GM12878 (cell line): ENCODE measurements around the gene SCAANT1. TPM values are rescaled to one million over a fixed set of nuclear protein-coding genes. Genes with fewer than 3 reads are reported as not detected.

Source experiments
- ATAC-seq: fragments of 200-7000 bp; cut with Tn5 transposase; 3 replicates; pipeline ENCODE4 v1.9.1; 2020; ENCODE audit warnings: mild to moderate bottlenecking, moderate library complexity
- BruUV-seq: library from RNA; stranded (reverse); fragments of 400-500 nt; replicated peaks from 2 replicates; lab custom pipeline; 2021; lab: Mats Ljungman, UMichigan
- CTCF ChIA-PET: fragments of 300-600 bp; sonication (Branson Sonifier 250); formaldehyde crosslinking; extraction: SDS; loops from one replicate; lab custom pipeline; 2021; ENCODE audit warnings: inconsistent platforms; lab: Yijun Ruan, JAX
- POLR2A ChIA-PET: fragments of 350-600 bp; formaldehyde crosslinking; extraction: SDS; loops from one replicate; lab custom pipeline; 2021; ENCODE audit warnings: inconsistent platforms; lab: Charles Lee
- RAD21 ChIA-PET: fragments of 300-600 bp; sonication (Branson Sonifier 250); formaldehyde crosslinking; loops from one replicate; lab custom pipeline; 2023; ENCODE audit warnings: antibody characterized with exemption; ENCODE audit not compliant: unreplicated experiment; lab: Charles Lee
- SMC1A ChIA-PET: fragments of 300-600 bp; sonication (Branson Sonifier 250); formaldehyde crosslinking; loops from one replicate; lab custom pipeline; 2023; ENCODE audit not compliant: unreplicated experiment, uncharacterized antibody; lab: Charles Lee
- DNase-seq: peaks from one replicate; pipeline ENCODE4 v3.0.0-alpha.2; 2011; ENCODE audit warnings: low read depth, low spot score
- FAIRE-seq: peaks from 3 replicates; lab custom pipeline; 2011; peaks lifted over from hg19 to GRCh38; lab: Jason Lieb, UNC
- H2AFZ ChIP-seq: 2 replicates; pipeline ENCODE4 v1.6.0; 2011; ENCODE audit warnings: low read depth, low read length, control low read depth; ENCODE audit not compliant: control insufficient read depth
- H3K27ac ChIP-seq: 2 replicates; pipeline ENCODE4 v1.5.1; 2011; ENCODE audit warnings: control low read depth; ENCODE audit not compliant: control insufficient read depth, insufficient read depth
- H3K27me3 ChIP-seq, 2 experiments: replicated peaks in 1 of 2; 2 replicates each; pipeline versions ENCODE4 v1.6.0 to v1.6.1; 2011; ENCODE audit warnings: low read length in 1 of 2; ENCODE audit not compliant: control insufficient read depth in 2 of 2, insufficient read depth in 2 of 2
- H3K36me3 ChIP-seq, 2 experiments: 2 replicates each; pipeline ENCODE4 v1.5.1; 2011; ENCODE audit warnings: low read length in 1 of 2; ENCODE audit not compliant: control insufficient read depth in 2 of 2, insufficient read depth in 2 of 2
- H3K4me1 ChIP-seq: 2 replicates; pipeline ENCODE4 v1.6.1; 2011; ENCODE audit warnings: mild to moderate bottlenecking, low read length, moderate library complexity, mixed read lengths; ENCODE audit not compliant: control insufficient read depth, insufficient read depth
- H3K4me2 ChIP-seq: 2 replicates; pipeline ENCODE4 v1.6.0; 2011; ENCODE audit warnings: control low read depth; ENCODE audit not compliant: control insufficient read depth, insufficient read depth
- H3K4me3 ChIP-seq: fragments of 200-600 bp; sonication (generic); 2 replicates; pipeline ENCODE4 v1.5.1; 2016
- H3K79me2 ChIP-seq: 2 replicates; pipeline ENCODE4 v1.6.0; 2011; ENCODE audit warnings: low read length; ENCODE audit not compliant: control insufficient read depth, insufficient read depth
- H3K9ac ChIP-seq: 2 replicates; pipeline ENCODE4 v1.8.0; 2011; ENCODE audit warnings: low read length, control low read depth, mixed read lengths; ENCODE audit not compliant: control insufficient read depth, insufficient read depth
- H3K9me3 ChIP-seq: replicated peaks from 3 replicates; pipeline ENCODE4 v1.5.1; 2011; ENCODE audit warnings: mild to moderate bottlenecking, low read length; ENCODE audit not compliant: control insufficient read depth, insufficient read depth
- H4K20me1 ChIP-seq: 2 replicates; pipeline ENCODE4 v1.6.0; 2011; ENCODE audit not compliant: control insufficient read depth, insufficient read depth
- CHD2 ChIP-seq: IDR thresholded peaks from 2 replicates; pipeline ENCODE4 v1.6.1; 2011; ENCODE audit warnings: low read depth, low read length, improper control_type of control experiment, borderline replicate concordance
- EED ChIP-seq: sonication (generic); IDR thresholded peaks from 2 replicates; pipeline ENCODE4 v1.6.1; 2016; ENCODE audit warnings: antibody characterized with exemption, low read depth
- HDGF ChIP-seq: fragments of 450-650 bp; IDR thresholded peaks from 2 replicates; pipeline ENCODE4 v1.6.1; 2016; ENCODE audit warnings: antibody characterized with exemption
- MEF2A ChIP-seq: IDR thresholded peaks from 2 replicates; pipeline ENCODE4 v1.6.1; 2011; ENCODE audit warnings: low read depth, mild to moderate bottlenecking, low read length, moderate library complexity; ENCODE audit not compliant: insufficient read depth
- MYC ChIP-seq: IDR thresholded peaks from 2 replicates; pipeline ENCODE4 v1.6.1; 2011; ENCODE audit warnings: mild to moderate bottlenecking, low read length, moderate library complexity, inconsistent platforms; ENCODE audit not compliant: insufficient read depth, insufficient replicate concordance, insufficient read length, severe bottlenecking
- NR2C2 ChIP-seq: IDR thresholded peaks from 2 replicates; pipeline ENCODE4 v1.6.1; 2011; ENCODE audit warnings: borderline replicate concordance, low read depth; ENCODE audit not compliant: control insufficient read depth, insufficient read length
- NR2F1 ChIP-seq: fragments of 450-650 bp; conservative IDR thresholded peaks from 2 replicates; pipeline ENCODE4 v1.6.1; 2017; ENCODE audit warnings: mild to moderate bottlenecking
- PAX8 ChIP-seq: fragments of 450-650 bp; IDR thresholded peaks from 2 replicates; pipeline ENCODE4 v1.6.1; 2017; ENCODE audit warnings: mild to moderate bottlenecking, moderate library complexity
- RFX5 ChIP-seq: IDR thresholded peaks from 2 replicates; pipeline ENCODE4 v1.6.1; 2011; ENCODE audit warnings: low read depth, low read length, improper control_type of control experiment
- SMARCA5 ChIP-seq: fragments of 450-650 bp; IDR thresholded peaks from 2 replicates; pipeline ENCODE4 v1.6.1; 2017; ENCODE audit warnings: mild to moderate bottlenecking
- WGBS: methylation state at CpG from one replicate; pipeline ENCODE4 v1.1.6; 2016; ENCODE audit warnings: low lambda C conversion rate; ENCODE audit not compliant: insufficient replicate concordance, insufficient coverage; ENCODE audit errors: missing lambda C conversion rate; 5-methylcytosine and 5-hydroxymethylcytosine counted together
- in situ Hi-C: fragments of 300-500 bp; cut with MboI; formaldehyde crosslinking; loops from 9 replicates; pipeline ENCODE4 v1.14.3; 2018; ENCODE audit warnings: mixed read lengths
- intact Hi-C: fragments of 100-400 bp; cut with micrococcal nuclease; formaldehyde crosslinking; loops from one replicate; pipeline ENCODE4 v1.14.2; 2022; ENCODE audit not compliant: unreplicated experiment
- polyA plus RNA-seq, 11 experiments: library from polyadenylated mRNA; depleted of rRNA in 4 of 11; unstranded in 6 of 11; stranded (reverse) in 5 of 11; fragments of >200 nt; fragmentation: Nextera tagmentation in 4 of 11; fragmentation: Illumina TruSeq in 1 of 11; extraction: Ambion mirVana in 4 of 11; extraction: Trizol in 1 of 11; gene quantifications; 1 replicate in 1 of 11; 2 replicates in 10 of 11; pipeline versions ENCODE4 v1.2.1 to v1.2.3, GENCODE V29; 2011 to 2016; ENCODE audit warnings: inconsistent platforms in 2 of 11, missing spikeins in 2 of 11, low read depth in 1 of 11
- total RNA-seq, 4 experiments: library from RNA; depleted of rRNA in 3 of 4; stranded (reverse); fragments of >200 nt in 3 of 4; fragmentation: Illumina TruSeq in 1 of 4; extraction: Trizol in 1 of 4; gene quantifications; 2 replicates each; pipeline versions ENCODE4 v1.2.1 to v1.2.3, GENCODE V29; 2013 to 2021
- TF ChIP-seq, protein P1 (sequence below): IDR thresholded peaks from 2 replicates; pipeline ENCODE4 v1.6.1; 2011; ENCODE audit warnings: borderline replicate concordance, low read depth, mild to moderate bottlenecking, moderate library complexity, mixed read lengths, low read length; ENCODE audit not compliant: insufficient read depth; ENCODE audit errors: extremely low read length
- TF ChIP-seq, protein P2 (sequence below): IDR thresholded peaks from 2 replicates; pipeline ENCODE4 v1.6.1; 2011; ENCODE audit warnings: low read depth, low read length, improper control_type of control experiment, borderline replicate concordance
- TF ChIP-seq, protein P3 (sequence below): fragments of 450-650 bp; formaldehyde crosslinking; IDR thresholded peaks from 2 replicates; pipeline ENCODE4 v1.4.0; 2020; ENCODE audit warnings: mild to moderate bottlenecking, moderate library complexity
- TF ChIP-seq, protein P4 (sequence below): fragments of 150-350 bp; IDR thresholded peaks from 2 replicates; pipeline ENCODE4 v1.6.1; 2014; ENCODE audit warnings: mild to moderate bottlenecking, low read depth, low read length

Gene SCAANT1
- total and polyA plus RNA-seq, 10 of the 15 experiments (the other 5 are each of a cell fraction or from before 2014, with no cell fraction given), result 0.60 to 1.7 (median 0.95) TPM; not detected in 6

DNA sequence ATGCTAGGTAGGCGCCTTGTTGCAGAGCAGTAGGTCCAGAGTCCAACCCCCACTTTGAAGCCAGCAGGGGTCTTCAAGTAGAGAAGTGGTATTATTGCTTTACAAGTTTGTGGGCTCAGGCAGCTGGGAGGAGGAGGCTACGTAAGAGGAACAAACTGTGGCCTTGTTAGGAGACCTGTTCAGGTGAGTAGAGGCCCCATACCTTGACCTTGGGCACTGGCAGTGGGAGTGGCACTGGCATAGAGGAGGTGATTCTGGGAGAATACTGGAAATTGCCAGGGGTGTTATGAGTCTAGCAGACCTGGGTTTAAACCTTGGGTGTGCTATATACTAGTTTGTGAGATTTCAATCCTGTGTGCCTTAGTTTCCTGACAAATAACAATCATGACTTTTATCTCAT is 34.6 kb upstream of the SCAANT1 start (continued):
- TF ChIP-seq NR2C2, result no peak
- no peak for TF ChIP-seq MYC
- TF ChIP-seq, protein P1, sequence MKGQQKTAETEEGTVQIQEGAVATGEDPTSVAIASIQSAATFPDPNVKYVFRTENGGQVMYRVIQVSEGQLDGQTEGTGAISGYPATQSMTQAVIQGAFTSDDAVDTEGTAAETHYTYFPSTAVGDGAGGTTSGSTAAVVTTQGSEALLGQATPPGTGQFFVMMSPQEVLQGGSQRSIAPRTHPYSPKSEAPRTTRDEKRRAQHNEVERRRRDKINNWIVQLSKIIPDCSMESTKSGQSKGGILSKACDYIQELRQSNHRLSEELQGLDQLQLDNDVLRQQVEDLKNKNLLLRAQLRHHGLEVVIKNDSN, result no peak

DNA sequence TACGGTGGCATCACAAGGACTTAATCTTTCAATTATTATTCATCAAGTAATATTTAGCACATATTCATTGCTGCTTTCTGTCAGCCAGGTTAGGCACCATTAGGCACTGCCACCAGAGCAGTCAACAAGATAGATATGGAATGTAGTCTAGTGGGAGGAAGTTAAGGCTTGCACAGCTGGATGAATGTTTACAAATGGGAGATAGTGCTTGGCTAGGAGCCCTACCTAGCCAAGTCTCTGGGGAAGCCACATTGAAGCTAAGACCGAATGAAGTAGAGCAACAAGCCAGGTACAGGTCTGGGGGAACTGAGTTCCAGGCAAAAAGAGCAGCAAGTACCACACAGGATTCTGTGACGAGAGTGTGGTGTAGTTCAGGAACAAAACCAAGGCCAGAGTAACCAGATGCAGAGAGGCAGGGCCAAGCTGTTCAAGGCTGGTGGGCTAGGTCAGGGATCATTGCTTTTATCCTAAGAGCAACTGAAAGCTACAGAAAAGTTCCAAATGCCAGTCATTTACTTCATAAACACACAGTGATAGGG is 33.4 kb upstream of the SCAANT1 start:
- Histone ChIP-seq H3K79me2 (peaks cover 6% of the 10 kb centered on the region), H3K4me2 (no peak overlapping the region), H2AFZ (no peak overlapping the region), H3K27me3 (no peaks in the 10 kb centered on the region), H3K9ac (no peak overlapping the region), H3K9me3 (no peaks in the 10 kb centered on the region), H3K36me3 (peaks cover 2 to 3% of the 10 kb centered on the region in 2 experiments), H3K4me3 (no peak overlapping the region), H3K4me1 (no peaks in the 10 kb centered on the region; the same call in 1 of the 2 replicates), H4K20me1 (0 out of 2 replicates have a peak, but pooled peaks cover 4% of the 10 kb centered on the region), H3K27ac (no peak overlapping the region)
- DNase-seq (no peak), ATAC-seq (no peak), FAIRE-seq (no peak)
- ChIA-PET CTCF (interaction anchor here (1.3 kb wide), 1 partner anchor 127 kb away, joined by 3 read pairs; the partner anchor contains the start of gene C3orf49), POLR2A (no interaction called here), RAD21 (no interaction called here), SMC1A (no interaction called here)
- in situ Hi-C loops, result no loop called here
- 98% methylated on average over 3 of the region's 3 CpGs for WGBS
- BruUV-seq, result no TSS peak
- intact Hi-C loops, result no loop called here
- no peak for TF ChIP-seq PAX8
- TF ChIP-seq CHD2, result no peak
- TF ChIP-seq, protein P2, sequence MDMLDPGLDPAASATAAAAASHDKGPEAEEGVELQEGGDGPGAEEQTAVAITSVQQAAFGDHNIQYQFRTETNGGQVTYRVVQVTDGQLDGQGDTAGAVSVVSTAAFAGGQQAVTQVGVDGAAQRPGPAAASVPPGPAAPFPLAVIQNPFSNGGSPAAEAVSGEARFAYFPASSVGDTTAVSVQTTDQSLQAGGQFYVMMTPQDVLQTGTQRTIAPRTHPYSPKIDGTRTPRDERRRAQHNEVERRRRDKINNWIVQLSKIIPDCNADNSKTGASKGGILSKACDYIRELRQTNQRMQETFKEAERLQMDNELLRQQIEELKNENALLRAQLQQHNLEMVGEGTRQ, result no peak
- TF ChIP-seq, protein P3, sequence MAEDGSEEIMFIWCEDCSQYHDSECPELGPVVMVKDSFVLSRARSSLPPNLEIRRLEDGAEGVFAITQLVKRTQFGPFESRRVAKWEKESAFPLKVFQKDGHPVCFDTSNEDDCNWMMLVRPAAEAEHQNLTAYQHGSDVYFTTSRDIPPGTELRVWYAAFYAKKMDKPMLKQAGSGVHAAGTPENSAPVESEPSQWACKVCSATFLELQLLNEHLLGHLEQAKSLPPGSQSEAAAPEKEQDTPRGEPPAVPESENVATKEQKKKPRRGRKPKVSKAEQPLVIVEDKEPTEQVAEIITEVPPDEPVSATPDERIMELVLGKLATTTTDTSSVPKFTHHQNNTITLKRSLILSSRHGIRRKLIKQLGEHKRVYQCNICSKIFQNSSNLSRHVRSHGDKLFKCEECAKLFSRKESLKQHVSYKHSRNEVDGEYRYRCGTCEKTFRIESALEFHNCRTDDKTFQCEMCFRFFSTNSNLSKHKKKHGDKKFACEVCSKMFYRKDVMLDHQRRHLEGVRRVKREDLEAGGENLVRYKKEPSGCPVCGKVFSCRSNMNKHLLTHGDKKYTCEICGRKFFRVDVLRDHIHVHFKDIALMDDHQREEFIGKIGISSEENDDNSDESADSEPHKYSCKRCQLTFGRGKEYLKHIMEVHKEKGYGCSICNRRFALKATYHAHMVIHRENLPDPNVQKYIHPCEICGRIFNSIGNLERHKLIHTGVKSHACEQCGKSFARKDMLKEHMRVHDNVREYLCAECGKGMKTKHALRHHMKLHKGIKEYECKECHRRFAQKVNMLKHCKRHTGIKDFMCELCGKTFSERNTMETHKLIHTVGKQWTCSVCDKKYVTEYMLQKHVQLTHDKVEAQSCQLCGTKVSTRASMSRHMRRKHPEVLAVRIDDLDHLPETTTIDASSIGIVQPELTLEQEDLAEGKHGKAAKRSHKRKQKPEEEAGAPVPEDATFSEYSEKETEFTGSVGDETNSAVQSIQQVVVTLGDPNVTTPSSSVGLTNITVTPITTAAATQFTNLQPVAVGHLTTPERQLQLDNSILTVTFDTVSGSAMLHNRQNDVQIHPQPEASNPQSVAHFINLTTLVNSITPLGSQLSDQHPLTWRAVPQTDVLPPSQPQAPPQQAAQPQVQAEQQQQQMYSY (CRISPR knock-in tag), result no peak
- TF ChIP-seq SMARCA5, result no peak
- TF ChIP-seq NR2F1, result no peak
- no peak for TF ChIP-seq EED
- no peak for TF ChIP-seq RFX5
- no peak for TF ChIP-seq HDGF
- no peak for TF ChIP-seq MEF2A
- TF ChIP-seq, protein P4, sequence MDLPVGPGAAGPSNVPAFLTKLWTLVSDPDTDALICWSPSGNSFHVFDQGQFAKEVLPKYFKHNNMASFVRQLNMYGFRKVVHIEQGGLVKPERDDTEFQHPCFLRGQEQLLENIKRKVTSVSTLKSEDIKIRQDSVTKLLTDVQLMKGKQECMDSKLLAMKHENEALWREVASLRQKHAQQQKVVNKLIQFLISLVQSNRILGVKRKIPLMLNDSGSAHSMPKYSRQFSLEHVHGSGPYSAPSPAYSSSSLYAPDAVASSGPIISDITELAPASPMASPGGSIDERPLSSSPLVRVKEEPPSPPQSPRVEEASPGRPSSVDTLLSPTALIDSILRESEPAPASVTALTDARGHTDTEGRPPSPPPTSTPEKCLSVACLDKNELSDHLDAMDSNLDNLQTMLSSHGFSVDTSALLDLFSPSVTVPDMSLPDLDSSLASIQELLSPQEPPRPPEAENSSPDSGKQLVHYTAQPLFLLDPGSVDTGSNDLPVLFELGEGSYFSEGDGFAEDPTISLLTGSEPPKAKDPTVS, result no peak
